K562 (cell line): Measurements from ENCODE around the gene ZNF528. TPM values are rescaled to one million over a fixed set of nuclear protein-coding genes. Genes with fewer than 3 reads are reported as not detected.

Source experiments
- ATAC-seq: fragments of 200-7000 bp; cut with Tn5 transposase; 3 replicates; pipeline ENCODE4 v1.9.1; 2020; ENCODE audit warnings: moderate library complexity
- Bru-seq: library from RNA; stranded (reverse); fragments of 400-500 nt; gene quantifications from one replicate; lab custom pipeline; 2021; lab: Mats Ljungman, UMichigan
- BruChase-seq, 2 experiments: library from RNA; stranded (reverse); fragments of 400-500 nt; gene quantifications; one replicate each; lab custom pipeline; 2021; lab: Mats Ljungman, UMichigan
- BruUV-seq: library from RNA; stranded (reverse); fragments of 400-500 nt; replicated peaks from 2 replicates; lab custom pipeline; 2021; lab: Mats Ljungman, UMichigan
- CTCF ChIA-PET: fragments of 300-600 bp; formaldehyde crosslinking; extraction: SDS; loops from one replicate; lab custom pipeline; 2021; ENCODE audit warnings: low intra/inter-chr PET ratio; lab: Yijun Ruan, JAX
- POLR2A ChIA-PET: fragments of 300-600, 350-650 bp; sonication (Branson Sonifier 250); formaldehyde crosslinking; extraction: SDS; loops from one replicate; lab custom pipeline; 2021; ENCODE audit warnings: antibody characterized with exemption, inconsistent platforms; lab: Yijun Ruan, JAX
- DNase-seq, 4 experiments: peaks; one replicate each; pipeline versions ENCODE4 v3.0.0 to v3.0.0-alpha.2; 2011 to 2018; ENCODE audit warnings: low spot score in 3 of 4, mixed read lengths in 3 of 4; ENCODE audit errors: extremely low read depth in 1 of 4
- FAIRE-seq: peaks from 2 replicates; lab custom pipeline; 2011; peaks lifted over from hg19 to GRCh38; lab: Jason Lieb, UNC
- H2AFZ ChIP-seq: 2 replicates; pipeline ENCODE4 v1.6.0; 2011; ENCODE audit warnings: low read depth, low read length, control low read depth, inconsistent platforms
- H3K27ac ChIP-seq: fragments of 200-600 bp; 3 replicates; pipeline ENCODE4 v1.8.0; 2011; ENCODE audit warnings: low read depth, mild to moderate bottlenecking, control low read depth, inconsistent platforms, low read length, moderate library complexity, mixed read lengths; ENCODE audit errors: extremely low read depth
- H3K27me3 ChIP-seq, 2 experiments: fragments of 300-600 bp in 1 of 2; 2 replicates in 1 of 2; 3 replicates in 1 of 2; pipeline versions ENCODE4 v1.6.0 to v1.8.0; 2011; ENCODE audit warnings: inconsistent platforms in 2 of 2, low read length in 2 of 2, mild to moderate bottlenecking in 1 of 2, mixed read lengths in 1 of 2, moderate library complexity in 1 of 2; ENCODE audit not compliant: control insufficient read depth in 2 of 2, insufficient read depth in 2 of 2
- H3K36me3 ChIP-seq: fragments of 300-600 bp; 3 replicates; pipeline ENCODE4 v1.8.0; 2011; ENCODE audit warnings: mild to moderate bottlenecking, low read length, inconsistent platforms; ENCODE audit not compliant: control insufficient read depth, insufficient read depth
- H3K4me1 ChIP-seq, 2 experiments: fragments of 200-600 bp in 1 of 2; replicated peaks in 1 of 2; 2 replicates in 1 of 2; 3 replicates in 1 of 2; pipeline versions ENCODE4 v1.5.1 to v1.8.0; 2011; ENCODE audit warnings: inconsistent platforms in 2 of 2, low read length in 2 of 2, mild to moderate bottlenecking in 1 of 2, mixed read lengths in 1 of 2, moderate library complexity in 1 of 2; ENCODE audit not compliant: control insufficient read depth in 2 of 2, insufficient read depth in 2 of 2
- H3K4me2 ChIP-seq: 2 replicates; pipeline ENCODE4 v1.6.1; 2011; ENCODE audit warnings: low read length, control low read depth, inconsistent platforms, mixed read lengths; ENCODE audit not compliant: insufficient read depth
- H3K4me3 ChIP-seq: fragments of 200-600 bp; sonication (generic), shearing (Covaris generic); 2 replicates; pipeline ENCODE4 v1.5.1; 2016; ENCODE audit warnings: control low read depth, inconsistent platforms
- H3K79me2 ChIP-seq: fragments of 200-600 bp; 3 replicates; pipeline ENCODE4 v1.8.0; 2011; ENCODE audit warnings: low read length, inconsistent platforms; ENCODE audit not compliant: control insufficient read depth, insufficient read depth
- H3K9ac ChIP-seq, 2 experiments: 2 replicates each; pipeline versions ENCODE4 v1.6.0 to v1.6.1; 2011; ENCODE audit warnings: low read depth in 2 of 2, low read length in 2 of 2, control low read depth in 1 of 2, inconsistent platforms in 1 of 2, mild to moderate bottlenecking in 1 of 2, mixed read lengths in 1 of 2; ENCODE audit not compliant: insufficient read depth in 1 of 2
- H3K9me1 ChIP-seq: one replicate; pipeline ENCODE4 v1.6.0; 2011; ENCODE audit warnings: inconsistent platforms, mild to moderate bottlenecking, low read length, moderate library complexity; ENCODE audit not compliant: control insufficient read depth, insufficient read depth
- H3K9me3 ChIP-seq: replicated peaks from 2 replicates; pipeline ENCODE4 v1.5.1; 2011; ENCODE audit warnings: low read depth, low read length, inconsistent platforms; ENCODE audit not compliant: control insufficient read depth, insufficient read depth
- H4K20me1 ChIP-seq: replicated peaks from 2 replicates; pipeline ENCODE4 v1.6.1; 2011; ENCODE audit warnings: low read length, inconsistent platforms, mixed read lengths; ENCODE audit not compliant: control insufficient read depth, insufficient read depth
- BCL6 ChIP-seq: fragments of 250-450 bp; sonication (Bioruptor Pico); IDR thresholded peaks from 2 replicates; pipeline ENCODE4 v1.4.0; 2020
- ELF1 ChIP-seq: fragments of 200-800 bp; sonication (Bioruptor generic); IDR thresholded peaks from 2 replicates; pipeline ENCODE4 v1.6.1; 2016; ENCODE audit warnings: missing genetic modification characterization, missing compliant biosample characterization
- GABPA ChIP-seq: fragments of 200-800 bp; sonication (Bioruptor generic); conservative IDR thresholded peaks from 2 replicates; pipeline ENCODE4 v1.6.1; 2016; ENCODE audit warnings: low read depth, missing genetic modification characterization, missing compliant biosample characterization
- GTF2E2 ChIP-seq: fragments of 200-800 bp; sonication (Bioruptor generic); IDR thresholded peaks from 2 replicates; pipeline ENCODE4 v1.6.1; 2016; ENCODE audit warnings: missing genetic modification characterization, missing compliant biosample characterization
- HCFC1 ChIP-seq: IDR thresholded peaks from 2 replicates; pipeline ENCODE4 v1.6.1; 2012; ENCODE audit warnings: low read depth, low read length, improper control_type of control experiment
- KDM5B ChIP-seq: fragments of 200-600 bp; sonication (generic); IDR thresholded peaks from 2 replicates; pipeline ENCODE4 v1.6.1; 2012; ENCODE audit warnings: low read depth, mild to moderate bottlenecking, moderate library complexity, low read length, control low read depth, inconsistent platforms; ENCODE audit not compliant: insufficient replicate concordance
- KLF16 ChIP-seq: IDR thresholded peaks from 2 replicates; pipeline ENCODE4 v1.6.1; 2016; ENCODE audit warnings: antibody characterized with exemption
- MTF1 ChIP-seq: fragments of 250-450 bp; sonication (Bioruptor Pico); IDR thresholded peaks from 2 replicates; pipeline ENCODE4 v1.9.0; 2021; ENCODE audit warnings: moderate library complexity, mild to moderate bottlenecking, inconsistent platforms, borderline replicate concordance
- NR2C2 ChIP-seq, 2 experiments: fragments of 200-800 bp in 1 of 2; sonication (Bioruptor generic) in 1 of 2; sonication (generic) in 1 of 2; formaldehyde crosslinking in 1 of 2; IDR thresholded peaks; 2 replicates each; pipeline versions ENCODE4 v1.6.1 to v1.8.0; 2016 to 2022; ENCODE audit warnings: mild to moderate bottlenecking in 1 of 2, missing compliant biosample characterization in 1 of 2, missing genetic modification characterization in 1 of 2, missing genetic modification reagents in 1 of 2
- PHB ChIP-seq: fragments of 250-450 bp; sonication (Bioruptor Pico); IDR thresholded peaks from 2 replicates; pipeline ENCODE4 v1.5.0; 2021
- PURB ChIP-seq: sonication (generic); formaldehyde crosslinking; IDR thresholded peaks from 2 replicates; pipeline ENCODE4 v1.9.0; 2021; ENCODE audit warnings: low read depth, mild to moderate bottlenecking, missing genetic modification reagents
- RBFOX2 ChIP-seq: fragments of 200-400 bp; formaldehyde crosslinking; IDR thresholded peaks from 2 replicates; pipeline ENCODE4 v1.6.1; 2017; ENCODE audit warnings: low read depth, mild to moderate bottlenecking, low read length, moderate library complexity
- SRF ChIP-seq, 2 experiments: fragments of 250-450, 450-650 bp in 1 of 2; sonication (Bioruptor Pico) in 1 of 2; sonication (generic) in 1 of 2; formaldehyde crosslinking; IDR thresholded peaks; 2 replicates each; pipeline versions ENCODE4 v1.5.0 to v1.5.1; 2020 to 2022; ENCODE audit warnings: mild to moderate bottlenecking in 1 of 2, missing genetic modification reagents in 1 of 2
- TCF15 ChIP-seq: fragments of 250-450 bp; sonication (Bioruptor Pico); IDR thresholded peaks from 2 replicates; pipeline ENCODE4 v1.8.0; 2022; ENCODE audit warnings: moderate library complexity, mild to moderate bottlenecking, inconsistent platforms
- ZNF134 ChIP-seq: fragments of 250-450 bp; sonication (Bioruptor Pico); conservative IDR thresholded peaks from 2 replicates; pipeline ENCODE4 v1.4.0; 2020
- WGBS: fragments of 100-300 bp; shearing (Covaris generic); methylation state at CpG from one replicate; pipeline ENCODE4 v1.1.6; 2016; ENCODE audit warnings: low coverage, mixed read lengths; ENCODE audit not compliant: insufficient coverage; ENCODE audit errors: missing lambda C conversion rate; 5-methylcytosine and 5-hydroxymethylcytosine counted together
- in situ Hi-C: fragments of 300-500 bp; cut with MboI; formaldehyde crosslinking; loops from 4 replicates; pipeline ENCODE4 v1.15.0; 2018; ENCODE audit warnings: inconsistent platforms, mixed read lengths
- intact Hi-C: fragments of 100-400 bp; cut with micrococcal nuclease; formaldehyde crosslinking; loops from 2 replicates; pipeline ENCODE4 v1.14.2; 2022
- long read RNA-seq, 3 experiments: library from polyadenylated mRNA in 2 of 3; library from RNA in 1 of 3; unstranded in 2 of 3; stranded (forward) in 1 of 3; transcript quantifications; one replicate each; pipeline ENCODE4 v2.0.0, GENCODE V29; 2019 to 2022
- polyA minus RNA-seq, 3 experiments: library from RNA; depleted of rRNA, polyadenylated mRNA; stranded (reverse); fragments of >200 nt; gene quantifications; 2 replicates each; pipeline ENCODE4 v1.2.3, GENCODE V29; 2011
- polyA plus RNA-seq, 8 experiments: library from polyadenylated mRNA; depleted of rRNA in 4 of 8; stranded (reverse) in 5 of 8; unstranded in 3 of 8; fragments of >200 nt; fragmentation: Nextera tagmentation in 2 of 8; fragmentation: Illumina TruSeq in 1 of 8; extraction: Ambion mirVana in 2 of 8; extraction: Trizol in 1 of 8; gene quantifications; 2 replicates each; pipeline versions ENCODE4 v1.2.1 to v1.2.3, GENCODE V29; 2011 to 2014; ENCODE audit warnings: inconsistent platforms in 1 of 8, missing spikeins in 1 of 8
- total RNA-seq, 7 experiments: library from RNA; depleted of rRNA in 6 of 7; stranded (reverse); fragments of >200 nt in 6 of 7; fragmentation: Illumina TruSeq in 2 of 7; extraction: Trizol in 2 of 7; gene quantifications; 2 replicates each; pipeline versions ENCODE4 v1.2.1 to v1.2.3, GENCODE V29; 2011 to 2021; ENCODE audit warnings: low replicate concordance in 1 of 7
- TF ChIP-seq, protein P1 (sequence below): fragments of 200-800 bp; sonication (Bioruptor generic); IDR thresholded peaks from 2 replicates; pipeline ENCODE4 v1.6.1; 2017; ENCODE audit warnings: missing genetic modification characterization, missing compliant biosample characterization

ZNF528 gene
- 4.4 and 6.6 TPM in 2 replicates for total RNA-seq (2011; cell fraction: chromatin; rRNA removed; ENCODE audit: low replicate concordance)
- 2.7 and 3.7 TPM in 2 replicates for total RNA-seq (2011; cell fraction: nucleolus; rRNA removed)
- 5.6 and 7.0 TPM in 2 replicates for total RNA-seq (2011; cell fraction: nucleoplasm; rRNA removed)
- total RNA-seq (2014; rRNA removed) (1.5 and 2.2 TPM in 2 replicates), total RNA-seq (2014; rRNA removed; fragmentation: Illumina TruSeq; extraction: Trizol) (3.9 and 4.2 TPM in 2 replicates), total RNA-seq (2015; rRNA removed; fragmentation: Illumina TruSeq; extraction: Trizol) (2.4 and 2.6 TPM in 2 replicates), total RNA-seq (2021) (1.4 and 2.0 TPM in 2 replicates), polyA plus RNA-seq (2011; rRNA removed) (0.87 and 1.5 TPM in 2 replicates), polyA plus RNA-seq (2014; fragmentation: Illumina TruSeq; extraction: Trizol) (2.3 and 2.6 TPM in 2 replicates), polyA plus RNA-seq (2014; fragmentation: Nextera tagmentation; extraction: Ambion mirVana) (1 to 10 TPM; 1.2 to 2.4 TPM), polyA plus RNA-seq (2014; rRNA removed) (1.6 and 2.6 TPM in 2 replicates), polyA minus RNA-seq (2011; rRNA and poly(A)+ RNA removed) (0.39 and 0.51 TPM in 2 replicates), Bru-seq, nascent RNA (percentile 41 among the genes with signal in this experiment), BruChase-seq, experiment 1, labeled RNA remaining after a 2-hour chase (percentile 43 among the genes with signal in this experiment), BruChase-seq, experiment 2, labeled RNA remaining after a 6-hour chase (percentile 45 among the genes with signal in this experiment)
- 0.24 and 0.46 TPM in 2 replicates for polyA plus RNA-seq (2011; cell fraction: cytosol; rRNA removed)
- polyA plus RNA-seq (2011; cell fraction: nucleus; rRNA removed): 1.5 and 2.2 TPM in 2 replicates
- 1.1 and 5.0 TPM in 2 replicates for polyA plus RNA-seq (2012)
- not detected in 2 replicates for polyA minus RNA-seq (2011; cell fraction: cytosol; rRNA and poly(A)+ RNA removed)
- polyA minus RNA-seq (2011; cell fraction: nucleus; rRNA and poly(A)+ RNA removed): 1.1 and 1.6 TPM in 2 replicates
- long read RNA-seq, experiment 1, partial matches to known transcripts: 0 of 1 reads
- long read RNA-seq, experiment 1, other reads (novel, unspliced or antisense): 1 of 1 reads
- long read RNA-seq, experiment 2: 0 reads
- long read RNA-seq, experiment 3: 0 reads

DNA sequence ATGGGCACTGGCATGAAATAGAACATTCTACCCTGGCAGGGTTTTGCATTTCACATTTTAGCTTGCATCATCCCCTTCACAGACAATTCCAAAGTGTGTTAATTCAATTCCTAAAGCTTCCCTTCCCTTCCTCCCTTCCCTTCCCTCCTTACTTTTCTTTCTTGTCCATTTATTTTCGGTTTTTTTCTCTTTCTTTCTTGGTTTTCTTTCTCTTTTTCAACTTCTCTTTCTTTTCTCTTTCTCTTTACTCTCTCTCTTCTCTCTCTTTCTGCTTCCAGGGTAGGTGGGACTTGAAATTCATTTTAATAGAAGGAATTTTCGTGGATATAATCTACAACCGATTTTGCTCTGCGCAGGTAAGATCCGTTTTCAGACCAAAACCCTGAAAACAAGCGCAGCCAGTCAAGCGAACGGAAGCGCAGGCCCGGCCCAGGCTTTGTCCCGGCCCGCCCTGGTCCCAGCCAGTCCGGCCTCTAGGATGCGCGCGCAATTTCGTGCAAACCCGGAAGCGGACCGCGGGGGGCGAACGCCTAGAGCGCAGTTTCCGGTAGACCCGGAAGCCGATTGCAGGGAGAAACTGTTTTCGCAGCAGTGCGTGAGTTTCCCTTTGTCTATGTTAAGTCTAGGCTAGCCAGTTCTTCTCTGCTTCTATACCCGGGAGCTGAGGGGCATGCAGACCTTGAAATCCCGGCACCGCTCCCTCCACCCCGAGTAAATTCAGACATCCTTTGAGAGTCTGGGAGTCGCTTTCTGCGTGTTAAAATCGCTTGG lies at the start of gene ZNF528:
ZNF528 (plus strand) TSS at position 540 of the 771 bp plus-strand sequence. CDS start 4,165 bp downstream, outside the sequence.
- intact Hi-C loops: no loop called here
- ATAC-seq: peak; percentile 97
- no peaks in the 10 kb centered on the region for H3K36me3 ChIP-seq
- in situ Hi-C loops: no loop called here
- H4K20me1 ChIP-seq: no peaks in the 10 kb centered on the region
- ChIA-PET POLR2A (no interaction called here), CTCF (no interaction called here)
- H2AFZ ChIP-seq: peak within 1 kb of the TSS; percentile 85
- no peaks in the 10 kb centered on the region for H3K9me1 ChIP-seq
- peak within 1 kb of the TSS in 1 of 2 experiments; percentile 50; a peak in 1 of 4 replicates for H3K9ac ChIP-seq
- H3K9me3 ChIP-seq: no peaks in the 10 kb centered on the region
- peak within 1 kb of the TSS; percentile 50 for H3K4me3 ChIP-seq
- H3K4me1 ChIP-seq: peaks cover 0 to 8% of the 10 kb centered on the region in 2 experiments; a peak in 2 of 5 replicates
- peak; percentile 80 to 88 (median 86) for DNase-seq
- no peaks in the 10 kb centered on the region for H3K27me3 ChIP-seq
- H3K27ac ChIP-seq: peak within 1 kb of the TSS; percentile 50; the same call in 1 of the 3 replicates
- WGBS: 2% methylated on average over 35 of the region's 36 CpGs
- peak; percentile 68 for FAIRE-seq
- H3K79me2 ChIP-seq: no peaks in the 10 kb centered on the region
- TSS peak; percentile 72 for BruUV-seq
- H3K4me2 ChIP-seq: peak within 1 kb of the TSS; percentile 79
- TF ChIP-seq NR2C2 (CRISPR knock-in tag; IDR thresholded peaks at IDR 0.05): no peak
- peak; percentile 96 for TF ChIP-seq NR2C2 (tag; IDR thresholded peaks at IDR 0.05)
- peak; percentile 94 for TF ChIP-seq GABPA (tag)
- TF ChIP-seq, protein P1, sequence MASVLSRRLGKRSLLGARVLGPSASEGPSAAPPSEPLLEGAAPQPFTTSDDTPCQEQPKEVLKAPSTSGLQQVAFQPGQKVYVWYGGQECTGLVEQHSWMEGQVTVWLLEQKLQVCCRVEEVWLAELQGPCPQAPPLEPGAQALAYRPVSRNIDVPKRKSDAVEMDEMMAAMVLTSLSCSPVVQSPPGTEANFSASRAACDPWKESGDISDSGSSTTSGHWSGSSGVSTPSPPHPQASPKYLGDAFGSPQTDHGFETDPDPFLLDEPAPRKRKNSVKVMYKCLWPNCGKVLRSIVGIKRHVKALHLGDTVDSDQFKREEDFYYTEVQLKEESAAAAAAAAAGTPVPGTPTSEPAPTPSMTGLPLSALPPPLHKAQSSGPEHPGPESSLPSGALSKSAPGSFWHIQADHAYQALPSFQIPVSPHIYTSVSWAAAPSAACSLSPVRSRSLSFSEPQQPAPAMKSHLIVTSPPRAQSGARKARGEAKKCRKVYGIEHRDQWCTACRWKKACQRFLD (CRISPR knock-in tag): no peak
- no peak for TF ChIP-seq PURB (CRISPR knock-in tag)
- 0 out of 2 replicates have a peak, but pooled peaks have one; percentile 26 for TF ChIP-seq ZNF134 (CRISPR knock-in tag)
- peak; percentile 53 for TF ChIP-seq HCFC1
- peak; percentile 92 for TF ChIP-seq ELF1 (tag)
- peak; percentile 72 for TF ChIP-seq RBFOX2
- TF ChIP-seq KDM5B: peak; percentile 31
- no peak for TF ChIP-seq SRF (CRISPR knock-in tag; IDR thresholded peaks at IDR 0.05)
- 0 out of 2 replicates have a peak, but pooled peaks have one; percentile 21 for TF ChIP-seq GTF2E2 (tag)
- no peak for TF ChIP-seq KLF16
- no peak for TF ChIP-seq PHB (CRISPR knock-in tag)
- TF ChIP-seq TCF15 (CRISPR knock-in tag): no peak
- TF ChIP-seq BCL6 (CRISPR knock-in tag): no peak
- no peak for TF ChIP-seq MTF1
